Activated CD8-positive, alpha-beta memory T cell treated with anti-CD3 and anti-CD28 coated beads for 24 hours (primary cell): ENCODE measurements around the gene LSM3.
A peak's percentile ranks its signal among the peaks of the same experiment; 100 is the strongest.

Source experiments
- DNase-seq: peaks from one replicate; pipeline ENCODE4 v3.0.0-alpha.2; 2020

Gene LSM3

DNA sequence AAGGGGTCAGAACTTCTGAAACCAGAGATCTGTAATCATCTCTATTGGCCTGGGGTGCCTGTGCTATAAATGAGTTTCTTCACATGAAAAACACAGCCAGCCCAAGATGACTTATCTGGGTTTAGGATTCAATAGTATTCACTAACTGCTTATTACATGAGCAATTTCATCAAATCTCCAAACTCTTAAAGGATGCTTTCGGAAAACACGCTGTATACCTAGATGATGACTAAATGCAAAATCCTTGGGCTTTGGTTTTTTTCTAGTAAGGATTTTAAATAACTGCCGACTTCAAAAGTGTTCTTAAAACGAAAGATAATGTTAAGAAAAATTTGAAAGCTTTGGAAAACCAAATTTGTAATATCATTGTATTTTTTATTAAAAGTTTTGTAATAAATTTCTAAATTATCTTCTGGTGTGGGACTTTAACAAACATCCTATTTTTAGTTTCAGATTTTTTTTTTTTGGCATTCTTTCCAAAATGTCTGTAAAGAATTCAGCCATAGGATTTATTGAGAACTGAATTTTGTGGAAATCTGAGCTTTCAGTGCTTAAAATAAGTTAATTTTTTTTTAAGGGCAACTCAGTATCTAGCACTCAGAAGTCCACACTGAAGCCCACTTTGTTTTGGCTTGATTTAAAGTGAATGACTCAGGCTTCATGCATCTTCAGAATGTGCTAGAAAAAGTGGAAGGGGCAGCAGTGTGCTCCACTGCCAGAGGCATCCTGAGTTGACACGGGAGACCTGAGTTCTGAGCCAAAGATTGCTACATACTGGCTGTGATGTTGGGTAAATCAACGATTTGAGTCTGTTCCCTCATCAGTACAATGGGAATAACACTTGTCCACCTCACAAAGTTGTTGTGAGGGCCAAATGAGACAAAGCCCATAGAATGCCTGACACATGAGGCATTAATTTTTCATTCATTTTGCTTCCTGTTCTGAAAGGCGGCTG is 35.1 kb upstream of the LSM3 start:
- DNase-seq = no peak

DNA sequence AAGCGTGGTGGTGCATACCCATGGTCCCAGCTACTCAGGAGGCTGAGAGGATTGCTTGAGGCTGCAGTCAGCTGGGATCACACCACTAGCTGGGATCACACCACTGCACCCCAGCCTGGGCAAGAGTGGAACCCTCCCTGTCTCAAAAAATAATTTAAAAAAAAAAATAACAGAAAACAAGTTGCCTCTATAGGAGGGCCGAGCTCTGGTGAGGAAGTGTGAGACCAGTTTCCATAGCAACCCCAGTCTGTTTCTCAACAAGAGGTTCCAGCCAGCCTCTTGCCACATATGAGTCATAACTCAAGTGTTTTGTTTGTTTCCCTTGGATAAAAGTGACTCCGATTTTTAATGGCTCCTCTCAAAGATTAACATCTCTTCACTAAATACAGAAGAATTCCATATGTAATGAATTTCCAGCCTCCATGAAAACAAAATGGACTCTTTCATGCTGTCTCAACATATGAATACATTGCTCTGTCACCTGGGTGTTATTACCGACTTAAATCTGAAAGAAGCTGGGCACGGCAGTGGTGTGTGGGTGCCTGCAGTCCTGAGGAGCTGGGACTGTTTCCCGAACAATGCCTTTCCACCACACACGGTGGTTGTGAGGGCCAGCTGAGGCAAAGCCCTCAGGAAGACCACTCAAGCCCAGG is 34.1 kb upstream of the LSM3 start:
- peak; percentile 66 for DNase-seq

DNA sequence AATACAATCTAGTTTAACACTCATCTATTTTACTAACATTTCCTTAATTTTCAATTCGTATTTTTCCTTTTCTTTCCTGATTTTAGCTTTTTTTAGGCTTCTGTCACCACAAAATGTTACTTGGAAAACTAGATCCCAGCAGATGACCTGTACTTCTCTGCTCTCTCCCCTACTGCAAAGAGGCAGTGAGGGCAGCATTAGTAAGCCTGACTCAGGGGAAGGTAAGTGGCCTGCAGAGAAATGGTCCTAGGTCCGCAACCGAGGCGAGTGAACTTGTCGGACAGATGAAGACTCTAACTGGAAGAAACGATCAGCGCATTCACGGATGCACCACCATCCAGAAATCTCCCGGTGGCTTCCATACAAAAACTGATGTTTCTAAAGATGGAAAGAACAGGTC is 33.4 kb upstream of the LSM3 start:
- DNase-seq = peak; percentile 55

DNA sequence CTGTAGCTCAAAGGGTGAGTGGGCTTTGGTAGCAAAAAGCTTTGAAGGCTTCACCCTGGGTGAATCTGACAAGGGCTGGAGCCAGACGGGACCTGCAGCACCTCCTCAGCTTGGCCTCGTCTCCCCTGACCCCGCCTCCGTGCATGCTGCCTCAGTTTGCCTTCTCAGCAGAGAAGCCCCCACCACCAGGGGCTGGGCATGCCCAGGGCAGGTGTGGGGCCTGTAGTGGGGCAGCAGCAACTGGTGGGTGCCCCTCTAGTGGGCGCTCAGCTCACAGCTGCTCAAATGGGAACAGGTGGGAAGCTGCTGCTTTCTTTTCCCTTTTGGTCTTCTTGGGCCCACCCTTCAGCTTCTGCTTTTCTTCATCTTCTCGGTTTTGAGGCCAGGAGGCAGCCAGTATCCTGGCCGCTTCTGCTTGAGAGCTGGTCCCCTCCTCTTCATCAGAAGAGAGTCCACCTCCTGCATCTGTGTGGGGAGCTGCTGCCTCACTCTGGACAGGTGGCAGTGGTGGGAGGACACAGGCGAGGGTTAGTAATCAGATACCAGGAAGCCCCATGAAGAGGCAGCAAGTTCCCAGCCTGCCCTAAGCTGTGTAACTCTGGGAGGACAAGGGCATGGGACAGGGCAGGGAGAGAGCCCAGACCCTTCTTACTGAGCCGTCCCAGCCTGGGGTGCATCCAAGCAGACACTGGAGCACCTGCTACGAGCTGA is 32.8 kb upstream of the LSM3 start:
- DNase-seq = peak; percentile 45

DNA sequence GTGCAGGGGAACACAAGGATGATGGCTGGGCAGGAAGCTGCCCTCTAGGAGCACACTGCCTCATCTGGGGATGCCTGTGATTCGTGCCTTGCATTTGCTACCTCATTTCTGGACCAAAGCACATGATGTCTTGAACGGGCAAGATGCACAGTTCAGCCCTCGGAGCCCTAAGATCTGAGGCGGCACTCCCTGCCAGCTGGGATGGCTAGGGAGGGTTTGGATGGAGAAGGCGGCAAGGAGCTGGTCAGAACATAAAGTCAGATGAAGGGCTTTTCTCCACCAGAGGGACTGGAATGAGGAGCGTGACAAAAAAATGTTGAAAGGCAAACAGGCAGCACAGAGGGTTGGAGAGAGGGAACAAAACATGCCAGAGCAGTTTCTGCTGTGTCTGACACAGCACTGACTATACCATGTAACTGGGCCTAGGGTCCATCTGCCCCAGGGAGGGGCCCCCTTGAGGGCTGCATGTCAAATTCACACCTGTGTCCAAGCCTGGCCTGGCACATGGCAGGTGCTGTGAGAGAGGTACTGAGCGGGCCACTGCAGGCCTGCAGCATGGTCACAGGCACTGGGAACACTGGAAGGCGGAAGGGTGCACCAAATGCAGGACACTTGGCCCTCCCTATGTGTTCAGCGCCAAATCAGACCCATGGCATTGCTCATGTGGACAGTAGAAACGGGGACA is 32.1 kb upstream of the LSM3 start:
- DNase-seq = peak; percentile 51

DNA sequence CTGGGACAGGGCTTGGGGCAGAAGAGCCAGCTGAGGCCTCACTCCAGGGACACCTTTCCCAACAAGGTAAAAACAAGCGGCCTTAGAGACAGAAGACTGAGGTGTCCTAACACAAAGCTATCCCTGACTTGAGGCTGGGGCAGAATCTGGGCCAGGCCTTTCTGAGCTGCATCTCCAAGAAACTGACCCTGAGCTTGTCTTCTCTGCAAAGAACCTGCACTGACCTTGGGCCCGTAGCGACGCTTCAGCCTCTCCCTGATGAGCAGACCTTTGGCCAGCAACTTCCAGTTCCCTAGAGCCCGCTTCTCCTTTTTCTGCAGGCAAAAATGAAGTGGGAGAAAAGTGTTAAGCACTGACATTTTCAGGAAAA is 31.6 kb upstream of the LSM3 start:
- no peak for DNase-seq

DNA sequence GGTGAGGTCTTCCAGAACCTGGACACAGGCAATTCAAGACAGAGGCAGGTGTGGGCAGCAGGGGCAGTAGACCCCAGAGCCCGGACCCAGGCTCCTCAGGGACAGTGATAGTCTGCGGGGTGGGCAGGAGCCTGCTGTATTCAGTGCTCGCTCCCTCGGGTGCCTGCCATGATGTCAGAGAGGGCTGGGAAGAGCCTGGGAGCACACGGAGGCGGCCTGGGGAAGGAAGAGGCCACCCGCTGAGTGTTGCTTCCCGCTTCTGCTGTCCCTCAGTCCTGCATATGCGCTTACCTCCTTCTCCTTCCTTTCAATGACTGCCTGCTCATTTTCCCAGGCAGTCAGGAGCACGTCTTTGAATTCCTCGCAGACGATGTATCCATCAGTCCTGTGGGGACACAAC is 31.0 kb upstream of the LSM3 start:
- DNase-seq = peak; percentile 38

DNA sequence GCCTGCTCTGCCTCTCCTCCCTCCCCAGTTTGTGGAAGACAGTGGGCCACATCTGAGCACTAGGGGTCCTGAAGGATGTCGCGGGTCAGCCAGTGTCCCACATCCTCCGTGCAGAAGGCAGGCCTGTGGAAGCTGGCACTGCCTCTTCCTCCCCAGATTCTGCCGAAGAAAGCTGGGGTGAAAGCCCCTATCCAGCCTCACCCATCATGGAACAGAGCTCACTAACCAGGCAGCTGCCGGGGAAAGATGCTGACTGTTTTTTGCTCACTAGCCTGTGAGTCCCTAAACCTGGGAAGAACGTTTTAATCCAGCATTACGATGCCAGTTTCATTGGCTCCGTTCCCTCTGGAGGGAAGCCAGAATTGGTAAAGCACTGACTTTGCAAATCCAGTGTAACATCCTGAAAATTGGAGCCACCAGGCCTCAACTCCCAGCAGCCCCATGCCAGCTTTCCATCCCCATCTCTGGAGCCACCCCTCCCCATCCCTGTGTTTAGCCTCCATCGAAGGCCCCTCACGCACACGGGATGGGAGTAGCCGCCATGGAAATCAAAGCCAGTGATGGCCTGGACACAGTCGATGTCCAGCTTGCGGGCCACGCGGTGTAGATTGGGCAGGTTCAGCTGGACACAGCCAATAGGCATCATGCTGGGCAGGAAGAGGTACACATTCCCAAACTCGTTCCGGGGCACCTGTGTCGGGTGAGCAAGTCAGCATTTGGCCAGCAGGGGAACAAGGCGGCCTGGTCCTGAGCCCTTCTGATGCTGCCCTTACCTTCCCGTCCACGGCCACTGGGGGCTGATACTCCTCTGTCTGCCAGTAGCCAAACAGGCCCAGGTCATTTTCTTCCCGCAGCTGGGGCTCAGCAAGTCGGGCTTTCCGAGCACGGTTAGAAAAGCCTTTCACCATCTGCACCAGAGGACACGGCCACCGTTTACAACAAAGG is 30.3 kb upstream of the LSM3 start:
- peak; percentile 54 for DNase-seq

DNA sequence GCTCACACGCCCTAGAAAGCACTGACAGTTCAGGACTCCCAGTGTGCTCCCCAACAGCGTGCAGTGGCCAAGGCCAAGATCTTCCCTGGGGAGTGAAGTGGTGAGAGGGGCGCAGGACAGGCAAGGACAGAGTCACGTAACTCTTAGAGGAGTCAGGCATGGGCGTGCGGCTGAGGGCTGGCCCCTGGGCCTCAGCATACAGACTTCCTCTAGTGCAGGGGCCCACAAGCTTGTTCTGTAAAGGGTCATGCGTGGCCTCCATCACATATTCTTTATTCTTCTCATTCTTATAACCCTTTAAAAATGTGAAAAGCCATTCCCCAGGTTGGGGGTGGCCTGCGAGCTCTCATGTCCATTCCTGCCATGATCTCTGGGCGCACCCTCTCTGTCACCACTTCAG is 28.5 kb upstream of the LSM3 start:
- peak; percentile 44 for DNase-seq

DNA sequence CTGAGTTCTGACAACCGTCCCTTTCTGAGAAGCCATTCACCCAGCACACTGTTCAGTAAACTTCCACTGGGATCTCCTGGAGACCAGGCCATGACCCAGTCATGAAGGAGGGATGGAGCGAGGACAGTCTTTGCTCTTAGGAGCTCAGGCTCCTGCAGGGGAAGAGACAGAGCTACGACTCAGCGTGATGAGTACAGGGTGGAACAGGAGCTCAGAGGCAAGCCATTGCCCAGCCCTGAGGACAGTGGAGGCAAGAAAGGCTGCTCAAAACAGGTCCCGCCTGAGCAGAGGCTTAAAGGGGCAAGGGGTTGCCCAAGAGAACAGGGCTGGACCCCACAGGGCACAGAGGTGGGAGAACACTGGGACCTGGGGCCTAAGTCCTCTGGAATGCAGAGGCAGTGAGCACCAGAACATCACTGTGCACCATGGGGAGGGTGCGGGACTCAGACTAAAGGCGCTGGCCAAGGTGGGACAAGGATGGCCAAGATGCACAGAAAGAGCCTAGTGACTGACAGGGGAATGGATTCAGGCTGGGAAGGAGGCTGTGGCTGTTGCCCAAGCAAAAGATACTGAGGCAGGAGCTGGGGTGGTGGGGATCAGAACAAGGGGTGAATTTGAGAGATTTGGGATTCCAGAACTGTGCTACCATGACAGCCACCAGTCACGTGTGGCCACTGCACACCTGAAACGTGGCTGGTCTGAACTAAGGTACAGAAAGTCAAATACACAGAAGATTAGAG is 28.0 kb upstream of the LSM3 start:
- peak; percentile 50 for DNase-seq

DNA sequence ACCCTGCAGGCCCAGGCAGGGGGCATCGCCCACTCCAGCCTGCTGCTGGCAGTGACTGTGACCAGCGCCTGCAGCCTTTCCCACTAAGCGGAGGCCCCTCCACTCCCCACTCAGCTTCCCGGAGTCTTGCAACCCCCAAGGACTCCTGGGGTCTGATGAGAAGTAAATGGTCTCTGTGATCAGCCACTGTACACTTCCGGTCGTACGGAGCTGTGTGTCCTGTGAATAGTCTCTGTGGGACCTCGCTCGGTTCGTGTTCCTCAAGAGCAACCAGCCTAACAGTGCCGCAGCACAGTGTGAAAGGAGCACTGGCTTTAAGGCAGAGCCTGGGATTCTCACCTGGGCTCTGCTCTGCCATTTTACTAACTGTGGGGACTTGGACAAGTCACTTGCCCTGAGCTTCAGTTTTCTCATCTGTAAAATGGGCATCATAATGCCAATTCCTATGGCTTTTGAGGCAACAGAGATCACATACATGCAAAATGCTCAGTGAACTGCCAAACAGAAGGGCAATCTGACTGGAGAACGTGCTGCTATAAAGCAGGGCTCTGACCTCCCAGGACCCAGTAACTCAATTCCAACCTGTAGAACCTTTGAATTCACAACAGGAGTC is 27.0 kb upstream of the LSM3 start:
- peak; percentile 50 for DNase-seq

DNA sequence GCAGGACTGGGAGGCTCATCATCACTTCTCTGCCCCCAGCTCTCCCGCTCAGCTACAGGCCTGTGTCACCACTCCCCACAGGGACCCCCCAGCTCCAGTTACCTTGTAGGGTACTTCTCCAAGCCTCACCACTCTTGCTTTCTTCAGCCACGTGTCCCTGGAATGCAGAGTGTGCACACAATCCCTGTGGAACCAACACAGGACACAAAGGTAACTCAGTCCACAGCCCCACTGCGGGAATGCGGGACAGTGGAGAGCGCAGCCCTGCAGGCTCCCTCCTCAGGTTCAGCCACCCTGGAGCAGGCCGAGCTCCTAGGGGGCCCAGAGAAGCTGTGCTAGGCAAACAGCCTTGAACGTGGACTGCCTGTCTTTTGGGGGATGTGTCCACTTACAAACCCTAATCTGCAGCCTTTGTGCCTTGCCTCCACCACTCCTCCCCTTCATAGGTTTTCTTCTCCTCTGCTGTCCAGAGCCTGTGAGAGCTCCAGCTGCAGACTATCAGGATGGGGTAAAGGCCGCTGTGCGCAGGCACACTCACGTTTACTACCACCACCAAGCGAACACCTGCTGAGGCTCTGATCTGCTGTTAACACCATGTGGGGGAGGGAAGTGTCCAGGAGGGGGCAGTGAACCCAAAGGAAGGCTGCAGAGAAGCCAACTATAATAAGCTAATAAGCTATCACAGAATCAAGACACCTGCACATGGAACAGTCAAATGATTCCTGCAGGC is 26.2 kb upstream of the LSM3 start:
- DNase-seq = peak; percentile 53

DNA sequence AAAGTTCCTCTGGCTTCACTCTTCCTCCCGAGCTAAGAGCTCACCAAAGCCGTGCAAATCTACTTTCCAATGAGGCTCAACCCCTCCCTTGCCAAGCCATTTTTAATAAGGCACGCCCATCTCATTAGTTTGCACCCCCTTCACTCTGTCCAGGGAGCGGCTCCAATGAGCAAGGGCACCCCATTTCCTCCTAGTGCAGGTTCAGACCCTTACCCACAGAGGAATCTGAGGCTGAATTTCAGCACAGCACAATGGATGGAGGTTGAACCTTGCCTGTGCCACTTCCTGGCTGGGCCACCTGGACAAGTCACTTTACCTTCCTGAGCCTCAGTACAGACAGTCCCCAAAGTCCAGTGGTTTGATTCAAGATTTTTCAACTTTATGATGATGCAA is 25.7 kb upstream of the LSM3 start:
- DNase-seq = no peak

DNA sequence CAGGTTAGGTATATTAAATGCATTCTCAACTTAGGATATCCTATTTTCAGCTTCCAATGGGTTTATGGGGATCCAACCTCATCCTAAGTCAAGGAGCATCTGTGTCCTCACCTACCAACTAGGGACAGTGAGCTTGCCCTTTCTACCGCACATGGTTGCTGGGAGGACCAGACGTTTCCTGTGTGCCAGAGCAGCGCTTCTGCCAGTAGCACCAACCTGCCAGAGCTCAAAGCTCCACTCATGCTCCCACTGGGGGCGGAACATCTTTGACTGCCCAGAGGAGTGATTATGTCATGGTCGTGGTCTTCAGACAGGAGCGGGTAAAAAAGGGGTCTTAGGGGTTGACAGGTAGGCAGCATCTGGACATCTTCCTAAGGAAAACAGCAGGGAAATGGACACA is 25.0 kb upstream of the LSM3 start:
- DNase-seq = peak; percentile 21

DNA sequence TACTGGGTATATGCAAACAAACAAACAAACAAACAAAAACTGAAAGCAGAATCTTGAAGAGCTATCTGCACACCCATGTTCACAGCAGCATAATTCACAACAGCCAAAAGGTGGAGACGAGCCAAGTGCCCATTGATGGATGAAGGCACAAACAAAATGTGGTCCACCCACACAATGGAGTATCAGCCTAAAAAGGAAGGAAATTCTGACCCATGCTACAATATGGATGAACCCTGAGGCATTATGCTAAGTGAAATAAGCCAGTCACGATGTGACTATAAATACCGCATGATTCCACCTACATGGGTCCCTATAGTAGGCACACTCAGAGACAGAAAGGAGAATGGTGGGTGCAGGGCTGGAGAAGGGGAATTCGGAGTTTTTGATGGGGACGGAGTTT is 24.3 kb upstream of the LSM3 start:
- peak; percentile 9 for DNase-seq

DNA sequence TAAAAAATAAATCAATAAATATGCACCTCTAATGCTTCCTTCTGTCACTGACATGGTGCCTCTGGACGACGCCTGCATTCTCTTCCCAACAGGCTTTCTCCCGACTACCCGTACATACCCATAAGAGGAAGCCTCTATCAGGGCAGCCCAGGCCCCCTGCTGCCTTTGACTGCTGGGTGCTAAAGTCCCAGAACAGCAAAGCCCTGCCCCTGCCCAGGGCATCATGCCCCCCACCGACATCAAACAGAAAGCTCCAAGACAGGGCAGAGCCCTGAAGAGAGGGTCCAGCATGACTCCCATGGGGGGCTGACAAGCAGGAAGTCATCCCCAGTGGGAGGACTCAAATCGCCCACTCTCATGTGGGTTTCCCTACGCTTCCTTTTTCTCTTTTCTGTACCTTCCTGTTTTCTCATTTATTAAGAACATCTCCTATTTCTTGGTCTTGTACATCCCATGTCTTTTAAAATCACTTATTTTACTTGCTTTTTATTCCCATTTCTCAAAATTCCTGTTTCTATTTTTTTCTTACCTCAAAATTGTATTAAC is 23.6 kb upstream of the LSM3 start:
- DNase-seq = peak; percentile 43

DNA sequence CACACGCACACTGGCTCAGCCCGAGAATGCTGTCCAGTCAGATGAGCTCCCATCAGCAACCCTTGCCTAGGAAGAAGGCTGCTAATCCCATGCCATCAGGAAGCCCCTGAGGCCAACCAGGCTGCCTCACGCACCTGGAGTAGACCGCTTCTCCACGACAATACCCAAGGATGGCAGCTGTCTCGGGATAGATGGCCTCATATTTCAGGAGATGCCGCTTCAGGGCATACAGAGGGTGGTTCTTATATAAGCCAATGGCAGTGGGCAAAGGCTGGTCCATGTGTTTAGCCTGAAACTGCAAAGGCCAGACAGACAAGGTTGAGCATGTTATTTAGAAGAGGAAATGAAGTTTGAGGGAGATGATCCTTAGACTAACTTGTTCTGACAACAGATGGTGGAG is 22.4 kb upstream of the LSM3 start:
- DNase-seq = peak; percentile 28

DNA sequence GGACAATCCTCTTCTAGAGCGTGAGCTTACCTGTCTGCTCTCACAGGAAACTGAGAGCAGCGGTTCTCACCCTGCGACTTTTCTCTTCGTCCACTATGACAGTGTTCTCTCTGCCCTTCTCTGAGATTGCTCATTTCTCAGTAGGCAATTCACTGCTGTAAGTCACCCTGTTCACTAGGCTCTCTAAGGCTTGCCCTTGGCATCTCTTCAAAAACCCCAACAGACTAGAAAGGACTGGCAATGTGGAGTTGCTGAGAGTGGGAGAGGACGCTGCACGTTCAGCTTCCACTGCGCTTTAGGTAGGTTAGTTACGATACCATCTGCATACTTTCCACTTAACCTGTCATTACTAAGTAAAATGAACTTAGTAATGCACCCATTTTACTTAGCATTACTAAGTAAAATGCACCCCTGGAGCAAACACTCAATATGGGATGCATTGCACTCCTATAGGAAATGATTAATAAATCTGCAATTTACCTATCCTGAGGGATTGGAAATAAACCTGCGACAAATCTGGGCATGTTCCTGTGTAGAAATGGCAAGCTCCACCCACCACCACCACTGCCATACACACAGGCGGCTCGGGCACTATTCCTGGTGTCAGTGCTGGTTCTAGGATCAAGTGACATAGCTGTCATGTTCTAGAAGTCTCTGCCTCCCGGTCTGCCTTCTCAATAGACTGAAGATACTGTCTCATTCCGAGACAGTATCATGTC is 21.6 kb upstream of the LSM3 start:
- DNase-seq = no peak

DNA sequence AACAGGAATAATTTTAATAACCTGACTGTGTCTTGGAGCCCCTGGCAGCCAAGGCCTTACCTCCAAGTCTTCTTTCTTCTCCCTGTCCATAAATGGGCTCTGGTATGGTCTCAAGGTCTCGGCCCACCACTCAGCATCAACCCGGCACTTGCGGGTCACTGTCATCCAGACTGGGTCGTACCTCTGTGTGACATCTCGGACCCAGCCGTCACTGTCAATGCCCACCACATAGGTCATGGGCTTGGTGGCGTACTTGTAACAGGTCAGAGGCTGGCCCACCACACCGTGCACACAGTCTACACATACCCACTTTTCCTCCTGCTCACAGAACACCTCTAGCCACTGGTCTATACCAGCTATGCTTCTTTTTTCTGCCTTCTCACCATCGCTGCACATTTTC is 20.7 kb upstream of the LSM3 start:
- DNase-seq = no peak
